ENCODE results near the gene ANKS1B. TPM values are rescaled to one million over a fixed set of nuclear protein-coding genes. Genes with fewer than 3 reads are reported as not detected.

Gene ANKS1B
- total RNA-seq, 2 experiments from 2014 or later: 0.30 to 1.3 TPM

DNA sequence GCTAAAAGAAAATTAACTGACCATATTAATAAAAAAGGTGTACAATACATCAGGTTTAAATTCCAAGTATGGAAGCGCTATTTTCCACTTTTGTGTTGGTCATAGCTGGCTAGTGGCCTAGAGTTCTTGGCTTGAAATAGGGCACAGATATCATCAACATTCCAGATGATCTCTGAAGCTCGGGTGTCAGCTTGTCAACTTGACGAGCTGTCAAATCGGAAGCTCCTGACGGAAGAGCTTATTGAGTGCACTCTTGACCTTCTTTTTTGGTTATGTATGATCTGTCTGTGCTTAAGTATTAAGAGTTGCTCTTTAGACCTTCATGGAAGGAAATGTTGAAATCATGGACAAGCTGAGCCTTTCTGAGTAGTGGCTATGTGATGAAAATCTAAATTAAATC lies 1161.7 kb downstream of the ANKS1B start:
- ChIA-PET CTCF (no interaction called here), POLR2A (no interaction called here)
- H3K4me3 Mint-ChIP-seq: no peak overlapping the region

DNA sequence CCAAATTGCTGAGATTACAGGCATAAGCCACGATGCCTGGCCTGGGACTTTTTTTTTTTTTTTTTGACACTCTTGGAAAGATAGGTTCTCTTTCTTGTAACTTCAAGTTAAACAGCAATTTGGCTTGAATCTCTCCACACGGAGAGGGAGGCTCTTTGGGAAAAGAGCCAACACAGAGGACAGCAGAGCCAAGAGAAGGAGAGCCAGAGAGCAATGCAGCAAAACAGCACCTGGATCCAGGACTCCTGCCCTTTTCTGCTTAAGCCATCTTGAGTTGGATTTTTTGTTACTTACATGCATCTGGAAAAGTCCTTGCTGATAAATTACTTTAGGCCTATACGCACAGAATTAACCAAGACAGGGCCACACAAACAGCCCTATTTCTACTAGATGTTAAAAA lies 1162.9 kb downstream of the ANKS1B start:
- Mint-ChIP-seq H3K4me1 (no peaks in the 10 kb centered on the region), H3K27me3 (peaks cover 23% of the 10 kb centered on the region), H3K27ac (no peak overlapping the region), H3K36me3 (ENCODE audit: low read depth) (no peaks in the 10 kb centered on the region), H3K9me3 (no peaks in the 10 kb centered on the region), H3K4me3 (no peak overlapping the region)
- ChIA-PET CTCF (no interaction called here), POLR2A (no interaction called here)
- DNase-seq: no peak

More for the DNA sequence above, 1161.7 kb downstream of the ANKS1B start:
- no peak overlapping the region for H3K27ac Mint-ChIP-seq
- DNase-seq: no peak
- H3K36me3 Mint-ChIP-seq (ENCODE audit: low read depth): no peaks in the 10 kb centered on the region
- H3K27me3 Mint-ChIP-seq: peaks cover 19% of the 10 kb centered on the region
- no peaks in the 10 kb centered on the region for H3K9me3 Mint-ChIP-seq
- H3K4me1 Mint-ChIP-seq: no peaks in the 10 kb centered on the region

DNA sequence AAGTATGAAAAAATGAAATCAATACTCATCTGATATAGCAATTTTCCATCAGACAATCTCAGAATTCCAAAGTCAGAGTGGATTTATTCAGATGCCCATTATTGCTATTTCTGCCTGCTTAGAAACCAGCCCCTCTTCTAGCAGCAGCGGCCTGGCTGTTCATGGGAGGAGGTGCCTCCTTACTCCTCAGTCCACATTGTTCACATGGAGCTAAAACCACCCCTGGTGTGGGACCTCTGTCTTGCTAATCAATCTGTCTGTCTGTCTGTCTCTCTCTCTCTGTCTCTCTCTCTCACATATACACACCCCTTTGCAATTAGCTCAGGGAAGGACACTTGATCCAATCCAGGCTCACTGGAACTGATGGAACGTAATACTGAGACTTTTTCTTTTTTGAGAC lies 1163.5 kb downstream of the ANKS1B start:
- Mint-ChIP-seq H3K27ac (no peak overlapping the region), H3K36me3 (ENCODE audit: low read depth) (no peaks in the 10 kb centered on the region), H3K4me1 (no peaks in the 10 kb centered on the region), H3K4me3 (no peak overlapping the region), H3K27me3 (peaks cover 23% of the 10 kb centered on the region), H3K9me3 (no peaks in the 10 kb centered on the region)
- ChIA-PET CTCF (no interaction called here), POLR2A (no interaction called here)
- DNase-seq: no peak

DNA sequence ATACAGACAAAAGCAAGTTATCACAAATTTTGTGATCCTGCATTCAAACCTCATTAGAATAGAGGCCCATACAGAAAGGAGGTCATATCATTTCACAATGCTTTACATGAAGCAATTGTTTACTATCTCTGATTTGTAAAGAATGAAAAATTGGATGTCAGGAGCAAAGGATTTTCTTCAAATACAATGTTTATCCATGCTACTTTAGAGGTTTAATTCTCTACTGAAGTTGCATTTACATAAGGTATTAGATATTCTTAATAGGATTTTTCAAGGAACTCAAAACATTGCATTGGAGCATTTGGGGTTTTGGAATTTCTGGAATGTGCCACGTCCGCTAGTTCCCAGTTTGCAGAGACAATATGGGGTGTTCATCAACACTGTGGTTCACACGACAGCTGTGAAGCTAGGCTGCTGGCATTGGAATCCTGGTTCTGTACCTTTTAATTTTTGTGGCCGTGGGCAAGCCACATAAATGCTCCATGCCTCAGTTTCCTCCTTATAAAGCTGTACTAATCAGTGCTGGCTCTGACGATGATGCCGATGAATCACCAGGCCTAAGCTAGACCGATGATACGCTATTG lies 1164.8 kb downstream of the ANKS1B start:
- POLR2A ChIA-PET: no interaction called here
- H3K27ac Mint-ChIP-seq: no peak overlapping the region
- no peak for DNase-seq
- H3K9me3 Mint-ChIP-seq: no peaks in the 10 kb centered on the region
- no peaks in the 10 kb centered on the region for H3K4me1 Mint-ChIP-seq
- CTCF ChIA-PET: no interaction called here
- H3K4me3 Mint-ChIP-seq: no peak overlapping the region
- no peaks in the 10 kb centered on the region for H3K36me3 Mint-ChIP-seq (ENCODE audit: low read depth)
- H3K27me3 Mint-ChIP-seq: peaks cover 26% of the 10 kb centered on the region

DNA sequence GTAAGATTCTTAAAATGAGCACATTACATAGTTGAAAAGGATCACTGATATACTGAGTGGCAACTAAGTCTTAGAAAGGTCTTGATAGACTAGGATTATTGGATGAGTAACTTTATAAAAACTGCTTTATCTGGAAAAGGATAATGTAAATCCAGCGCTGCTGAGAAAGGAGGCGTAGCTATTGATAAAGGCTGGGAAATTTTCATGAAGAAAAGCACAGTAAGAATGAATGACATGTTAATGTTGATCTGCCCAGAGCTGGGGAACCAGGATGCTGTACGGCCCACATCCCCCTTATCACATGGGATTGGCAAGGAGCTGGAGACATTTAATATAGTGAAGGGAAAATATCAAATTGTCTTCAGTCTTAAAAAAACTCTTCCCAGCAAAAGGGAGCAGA lies 1165.7 kb downstream of the ANKS1B start:
- Mint-ChIP-seq H3K9me3 (no peaks in the 10 kb centered on the region), H3K4me1 (no peaks in the 10 kb centered on the region), H3K27me3 (peaks cover 25% of the 10 kb centered on the region), H3K4me3 (no peak overlapping the region), H3K27ac (no peak overlapping the region), H3K36me3 (ENCODE audit: low read depth) (no peaks in the 10 kb centered on the region)
- POLR2A ChIA-PET: no interaction called here
- CTCF ChIA-PET: no interaction called here
- no peak for DNase-seq

DNA sequence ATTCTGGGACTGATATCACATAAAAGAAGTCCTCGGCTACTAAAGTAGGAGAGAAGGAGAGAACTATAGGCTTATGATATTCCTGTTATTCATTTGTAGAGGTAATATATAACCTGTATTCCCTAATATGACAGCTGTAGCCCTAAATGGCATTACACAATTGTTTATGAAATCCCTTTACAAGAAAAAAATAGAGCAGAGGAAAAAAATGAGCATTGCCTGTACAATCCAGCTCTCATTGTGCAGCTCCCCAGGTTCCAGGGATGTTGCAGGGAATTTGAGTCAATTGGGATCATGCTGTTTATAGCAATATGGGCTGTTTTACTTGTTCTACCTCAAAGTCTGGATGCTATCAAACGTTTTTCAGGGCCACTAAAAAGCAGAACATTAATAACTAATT lies 1166.5 kb downstream of the ANKS1B start:
- H3K27me3 Mint-ChIP-seq: peaks cover 25% of the 10 kb centered on the region
- no peaks in the 10 kb centered on the region for H3K9me3 Mint-ChIP-seq
- H3K27ac Mint-ChIP-seq: no peak overlapping the region
- ChIA-PET POLR2A (no interaction called here), CTCF (no interaction called here)
- H3K4me3 Mint-ChIP-seq: no peak overlapping the region
- no peak for DNase-seq
- H3K4me1 Mint-ChIP-seq: no peaks in the 10 kb centered on the region
- H3K36me3 Mint-ChIP-seq (ENCODE audit: low read depth): no peaks in the 10 kb centered on the region

DNA sequence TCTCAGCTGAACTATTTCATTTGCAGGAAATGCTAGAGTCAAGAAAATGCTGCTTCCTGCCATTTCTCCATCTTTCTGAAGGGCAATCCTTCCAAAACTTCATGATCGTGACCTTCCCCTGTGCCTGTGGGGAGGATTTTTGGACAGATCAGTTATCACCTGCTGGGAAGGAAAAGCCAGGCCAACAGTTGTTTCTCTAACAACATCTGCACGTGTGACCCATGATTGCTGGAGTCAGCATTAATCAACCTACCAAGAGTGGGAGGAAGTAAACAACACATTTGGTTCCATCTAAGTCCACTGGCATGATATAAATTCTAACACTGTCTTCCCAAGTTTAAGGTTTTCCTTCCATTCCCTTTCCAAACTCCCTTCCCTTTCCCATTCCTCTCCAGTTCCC lies 1167.0 kb downstream of the ANKS1B start:
- Mint-ChIP-seq H3K4me3 (no peak overlapping the region), H3K27me3 (peaks cover 25% of the 10 kb centered on the region), H3K4me1 (no peaks in the 10 kb centered on the region), H3K9me3 (no peaks in the 10 kb centered on the region), H3K27ac (no peak overlapping the region), H3K36me3 (ENCODE audit: low read depth) (no peaks in the 10 kb centered on the region)
- DNase-seq: no peak
- CTCF ChIA-PET: no interaction called here
- POLR2A ChIA-PET: no interaction called here

DNA sequence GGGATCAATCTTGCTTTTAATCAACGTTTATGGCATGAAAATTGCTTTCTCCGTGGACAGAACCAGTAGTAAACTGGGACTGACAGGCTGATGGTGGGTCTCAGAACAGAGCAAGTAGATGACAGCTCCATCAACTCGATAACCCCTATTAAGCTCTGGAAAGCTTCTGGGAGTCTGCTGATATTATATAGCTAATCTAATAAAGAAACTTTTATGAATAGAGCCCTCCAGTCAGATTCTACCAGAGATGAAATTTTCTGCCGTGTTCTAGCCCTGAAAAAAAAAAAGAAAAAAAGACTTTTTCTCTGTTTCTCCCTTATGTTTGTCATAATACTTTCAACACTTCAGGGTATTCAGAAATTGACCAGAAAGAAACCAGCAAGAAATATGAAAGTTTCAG lies 1168.0 kb downstream of the ANKS1B start:
- Mint-ChIP-seq H3K4me1 (no peaks in the 10 kb centered on the region), H3K4me3 (no peak overlapping the region), H3K9me3 (no peaks in the 10 kb centered on the region), H3K27me3 (peaks cover 25% of the 10 kb centered on the region), H3K27ac (no peak overlapping the region), H3K36me3 (ENCODE audit: low read depth) (no peaks in the 10 kb centered on the region)
- no peak for DNase-seq
- ChIA-PET CTCF (no interaction called here), POLR2A (no interaction called here)

DNA sequence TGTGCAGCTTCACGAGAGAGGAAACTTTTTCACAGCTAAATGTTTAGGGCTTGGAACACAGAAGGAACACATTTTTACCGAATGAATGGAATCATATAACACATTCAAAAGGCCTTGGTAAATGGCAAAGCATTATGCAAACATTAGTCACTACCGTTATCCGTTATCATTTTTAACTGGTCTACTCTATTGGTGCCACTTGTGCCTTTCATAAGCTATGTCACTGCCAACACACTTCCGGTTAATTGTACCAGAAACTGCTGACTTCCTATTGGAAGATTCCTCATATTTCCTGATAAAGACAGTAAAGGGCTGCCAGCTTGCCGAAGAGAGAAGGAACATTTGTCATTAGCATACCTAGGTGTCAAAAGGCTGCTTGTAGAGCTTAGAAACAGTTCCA lies 1170.5 kb downstream of the ANKS1B start:
- POLR2A ChIA-PET: no interaction called here
- CTCF ChIA-PET: no interaction called here
- Mint-ChIP-seq H3K36me3 (ENCODE audit: low read depth) (no peaks in the 10 kb centered on the region), H3K9me3 (no peaks in the 10 kb centered on the region), H3K4me1 (no peaks in the 10 kb centered on the region), H3K27me3 (peaks cover 20% of the 10 kb centered on the region), H3K4me3 (no peak overlapping the region), H3K27ac (no peak overlapping the region)
- DNase-seq: no peak

DNA sequence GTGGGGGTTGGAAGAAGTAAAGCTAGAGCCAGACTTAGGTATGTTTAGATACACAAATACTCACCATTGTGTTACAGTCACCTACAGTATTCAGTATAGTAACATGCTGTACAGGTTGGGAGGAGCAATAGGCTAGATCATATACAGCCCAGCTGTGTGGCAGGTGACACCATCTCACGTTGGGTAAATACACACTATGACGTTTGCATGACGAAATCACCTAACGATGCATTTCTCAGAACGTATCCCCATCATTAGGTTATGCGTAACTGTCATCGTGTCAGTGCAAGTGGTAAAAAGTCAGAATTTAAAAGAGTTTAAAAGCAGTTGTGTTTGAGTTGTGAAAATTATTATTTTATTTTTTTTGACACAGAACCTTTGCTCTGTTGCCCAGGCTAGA lies 1172.5 kb downstream of the ANKS1B start:
- POLR2A ChIA-PET: no interaction called here
- CTCF ChIA-PET: no interaction called here
- H3K27ac Mint-ChIP-seq: no peak overlapping the region

DNA sequence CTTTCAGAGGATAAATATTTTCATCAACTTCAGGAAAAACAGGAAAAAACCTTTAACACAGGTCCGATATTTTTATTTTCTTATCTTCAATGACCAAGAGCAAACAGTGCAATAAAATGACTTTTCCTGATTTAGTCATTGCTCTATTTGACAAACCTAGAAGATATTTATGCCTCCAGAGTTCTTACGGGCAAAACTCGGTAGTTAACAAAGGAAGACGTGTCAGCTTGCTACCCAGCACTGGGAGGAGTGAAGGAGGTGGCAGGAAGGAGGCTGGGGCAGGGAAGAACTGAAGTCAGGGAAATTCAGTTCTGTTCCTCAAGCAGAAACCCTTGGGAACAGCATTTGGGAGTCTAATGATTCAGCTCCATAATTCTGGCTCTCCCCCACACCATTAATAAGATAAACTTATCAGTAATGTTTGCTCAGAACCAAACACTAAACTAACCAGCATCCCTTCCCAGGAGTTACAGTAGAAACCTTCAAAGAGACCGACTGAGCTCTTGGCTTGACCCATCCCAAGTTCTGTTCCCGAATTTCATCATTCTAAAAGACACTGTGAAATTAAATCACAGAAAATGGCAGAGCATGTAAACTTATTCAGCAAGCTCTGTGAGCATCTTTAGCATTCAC lies 1176.4 kb downstream of the ANKS1B start:
- POLR2A ChIA-PET: no interaction called here
- H3K27me3 Mint-ChIP-seq: peaks cover 19% of the 10 kb centered on the region

More for the DNA sequence above, 1172.5 kb downstream of the ANKS1B start:
- no peaks in the 10 kb centered on the region for H3K9me3 Mint-ChIP-seq
- H3K4me3 Mint-ChIP-seq: no peak overlapping the region
- DNase-seq: no peak
- H3K36me3 Mint-ChIP-seq (ENCODE audit: low read depth): no peaks in the 10 kb centered on the region
- H3K4me1 Mint-ChIP-seq: no peaks in the 10 kb centered on the region
- H3K27me3 Mint-ChIP-seq: peaks cover 23% of the 10 kb centered on the region

DNA sequence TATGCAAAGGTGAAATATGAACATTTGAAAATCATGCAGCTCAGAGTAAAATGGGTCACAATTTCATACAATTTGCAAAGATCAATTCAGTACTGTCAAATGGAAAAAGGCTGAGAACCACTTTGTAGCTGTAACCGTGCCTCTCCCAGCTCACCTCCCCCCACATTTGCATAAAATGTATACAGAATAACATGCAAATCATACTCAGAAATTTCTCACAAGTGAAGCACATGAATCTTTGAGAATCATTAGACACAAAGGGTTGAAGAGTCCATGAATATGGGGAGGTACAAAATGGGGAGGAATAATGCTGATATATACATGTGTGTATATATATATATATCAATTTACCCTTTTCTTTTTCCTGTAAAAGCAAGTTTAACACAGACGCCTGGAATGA lies 1177.5 kb downstream of the ANKS1B start:
- ChIA-PET POLR2A (no interaction called here), CTCF (no interaction called here)
- Mint-ChIP-seq H3K4me3 (no peak overlapping the region), H3K27ac (no peak overlapping the region), H3K36me3 (ENCODE audit: low read depth) (no peaks in the 10 kb centered on the region), H3K4me1 (no peaks in the 10 kb centered on the region), H3K9me3 (no peaks in the 10 kb centered on the region), H3K27me3 (peaks cover 24% of the 10 kb centered on the region)
- no peak for DNase-seq

More for the DNA sequence above, 1176.4 kb downstream of the ANKS1B start:
- Mint-ChIP-seq H3K4me3 (no peak overlapping the region), H3K27ac (no peak overlapping the region), H3K4me1 (no peaks in the 10 kb centered on the region), H3K36me3 (ENCODE audit: low read depth) (no peaks in the 10 kb centered on the region), H3K9me3 (no peaks in the 10 kb centered on the region)
- CTCF ChIA-PET: no interaction called here
- no peak for DNase-seq

DNA sequence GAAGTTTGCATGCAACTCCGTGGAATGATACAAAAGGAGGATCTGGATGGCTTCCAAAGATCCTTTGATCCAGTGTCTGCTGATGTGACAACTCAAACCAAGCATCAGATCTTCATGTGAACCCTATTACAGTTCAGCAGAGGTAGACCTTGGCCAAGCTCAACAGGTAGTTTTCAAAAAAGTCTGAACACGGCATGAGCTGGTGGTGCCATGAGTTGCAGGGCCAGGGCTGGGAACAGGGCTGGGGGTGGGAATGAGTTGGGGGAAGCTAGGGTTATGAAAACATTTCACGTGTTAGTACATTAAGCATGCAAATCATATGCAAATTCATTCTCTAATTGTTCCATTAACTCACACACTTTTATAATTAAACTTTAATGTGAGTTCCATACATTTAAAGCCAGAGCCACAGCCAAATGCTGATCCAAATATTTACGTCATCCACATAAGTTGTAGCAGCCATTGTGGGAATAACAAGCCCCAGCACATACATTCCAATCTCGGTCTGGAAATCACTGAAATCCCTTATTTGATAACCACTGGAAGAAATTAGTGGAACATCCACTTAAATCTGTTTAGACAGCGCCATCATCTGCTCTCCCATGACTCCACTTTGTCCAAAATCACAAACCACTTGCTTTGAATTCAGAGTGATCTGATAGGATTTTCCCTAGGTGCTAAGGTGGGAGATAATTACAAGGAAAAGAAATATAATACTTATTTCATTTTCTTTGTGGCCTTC lies 1181.1 kb downstream of the ANKS1B start:
- H3K9me3 Mint-ChIP-seq: no peaks in the 10 kb centered on the region
- no peak for DNase-seq
- H3K27me3 Mint-ChIP-seq: peaks cover 27% of the 10 kb centered on the region
- POLR2A ChIA-PET: no interaction called here
- H3K27ac Mint-ChIP-seq: no peak overlapping the region
- H3K36me3 Mint-ChIP-seq (ENCODE audit: low read depth): no peaks in the 10 kb centered on the region
- no peak overlapping the region for H3K4me3 Mint-ChIP-seq
- no peaks in the 10 kb centered on the region for H3K4me1 Mint-ChIP-seq
- CTCF ChIA-PET: no interaction called here

DNA sequence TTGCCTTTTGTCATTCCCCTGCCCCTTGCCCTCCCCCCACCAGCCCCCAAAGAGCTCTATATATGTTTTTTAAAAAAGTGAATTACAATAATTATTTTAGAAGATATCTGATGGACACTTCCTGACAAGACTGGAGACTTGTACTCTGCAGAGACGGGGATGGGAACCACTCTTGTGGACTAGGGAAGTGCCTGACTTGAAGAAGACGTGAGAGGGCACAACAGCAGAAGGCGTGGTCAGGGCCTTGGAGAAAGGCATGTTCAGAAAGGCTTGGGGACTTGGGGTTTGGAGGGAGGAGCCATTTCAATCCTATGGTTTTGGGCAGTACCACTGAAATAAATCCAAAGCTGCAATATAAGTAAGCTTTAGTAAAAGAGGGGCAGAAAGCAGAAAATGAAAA lies 1184.9 kb downstream of the ANKS1B start:
- CTCF ChIA-PET: interaction anchor here (1.5 kb wide), 1 partner anchor 199 kb away, joined by 4 read pairs; no protein-coding TSS in a partner anchor

More for the DNA sequence above, 1184.9 kb downstream of the ANKS1B start:
- H3K4me3 Mint-ChIP-seq: no peak overlapping the region
- H3K4me1 Mint-ChIP-seq: no peaks in the 10 kb centered on the region
- no peaks in the 10 kb centered on the region for H3K36me3 Mint-ChIP-seq (ENCODE audit: low read depth)
- no peak for DNase-seq
- no peaks in the 10 kb centered on the region for H3K9me3 Mint-ChIP-seq
- peaks cover 35% of the 10 kb centered on the region for H3K27me3 Mint-ChIP-seq
- H3K27ac Mint-ChIP-seq: no peak overlapping the region
- POLR2A ChIA-PET: no interaction called here

Measured in activated CD4-positive, alpha-beta memory T cell treated with anti-CD3 and anti-CD28 coated beads, Interleukin-2, amount 10 ng/mL, durations not matched to agents 7 days and 5 days (primary cell).